Activated gamma-delta T cell (primary cell): ENCODE results near the gene APCDD1L.
"Not testable (repeated sequence)": the region's sequence is repeated elsewhere in the genome, so short reads cannot be mapped to it uniquely, and the experiment has no call there.

Experiments used
- DNase-seq: peaks from one replicate; lab custom pipeline; 2025; lab: John Stamatoyannopoulos, UW

Gene APCDD1L

GRCh38 chr20:58514321-58515232 lies 622 bp downstream of the APCDD1L start:
- DNase-seq = no peak

GRCh38 chr20:58513580-58514285 lies 1.5 kb downstream of the APCDD1L start:
- no peak for DNase-seq

- DNase-seq = no peak
Measured at GRCh38 chr20:58512808-58513552, 2.2 kb downstream of the APCDD1L start.

- no peak for DNase-seq
Measured at GRCh38 chr20:58511861-58512260, 3.3 kb downstream of the APCDD1L start.

- DNase-seq = no peak
Measured at GRCh38 chr20:58511364-58511763, 3.8 kb downstream of the APCDD1L start.

GRCh38 chr20:58510921-58511320 lies 4.3 kb downstream of the APCDD1L start:
- DNase-seq = no peak

- no peak for DNase-seq
Measured at GRCh38 chr20:58508762-58509395, 6.3 kb downstream of the APCDD1L start.

GRCh38 chr20:58506999-58507398 lies 8.2 kb downstream of the APCDD1L start:
- not testable (repeated sequence) for DNase-seq

- no peak for DNase-seq
Measured at GRCh38 chr20:58504566-58504965, 10.6 kb downstream of the APCDD1L start.

- DNase-seq = no peak
Measured at GRCh38 chr20:58503668-58504067, 11.5 kb downstream of the APCDD1L start.

GRCh38 chr20:58500256-58500655 lies 14.9 kb downstream of the APCDD1L start:
- no peak for DNase-seq

- no peak for DNase-seq
Measured at GRCh38 chr20:58498470-58499068, 16.6 kb downstream of the APCDD1L start.

- no peak for DNase-seq
Measured at GRCh38 chr20:58497724-58498469, 17.3 kb downstream of the APCDD1L start.

GRCh38 chr20:58497076-58497641 lies 18.0 kb downstream of the APCDD1L start:
- DNase-seq = no peak

GRCh38 chr20:58496429-58496769 lies 18.8 kb downstream of the APCDD1L start:
- no peak for DNase-seq

GRCh38 chr20:58495623-58496428 lies 19.4 kb downstream of the APCDD1L start:
- no peak for DNase-seq

GRCh38 chr20:58494923-58495622 lies 20.1 kb downstream of the APCDD1L start:
- no peak for DNase-seq

- DNase-seq = no peak
Measured at GRCh38 chr20:58492795-58493524, 22.2 kb downstream of the APCDD1L start.
